Muscle of leg (tissue), 11 donors: ENCODE data around the gene CSH2. TPM values are rescaled to one million over a fixed set of nuclear protein-coding genes. Genes with fewer than 3 reads are reported as not detected.
"Not testable (repeated sequence)": the region's sequence is repeated elsewhere in the genome, so short reads cannot be mapped to it uniquely, and the experiment has no call there.

ENCODE experiments used
- DNase-seq: peaks from one replicate; pipeline ENCODE4 v3.0.0; 2013
- H3K27ac ChIP-seq: one replicate; pipeline ENCODE4 v1.5.1; 2013; ENCODE audit warnings: mild to moderate bottlenecking, low read length, control low read depth
- H3K27me3 ChIP-seq: one replicate; pipeline ENCODE4 v1.6.1; 2013; ENCODE audit warnings: low read length; ENCODE audit not compliant: control insufficient read depth, insufficient read depth
- H3K36me3 ChIP-seq: one replicate; pipeline ENCODE4 v1.6.1; 2013; ENCODE audit warnings: low read length; ENCODE audit not compliant: control insufficient read depth, insufficient read depth
- H3K4me1 ChIP-seq: one replicate; pipeline ENCODE4 v1.6.1; 2013; ENCODE audit warnings: low read length; ENCODE audit not compliant: control insufficient read depth, insufficient read depth
- H3K4me3 ChIP-seq: one replicate; pipeline ENCODE4 v1.5.1; 2013; ENCODE audit warnings: low read length, control low read depth
- H3K9me3 ChIP-seq: replicated peaks from 2 replicates; pipeline ENCODE4 v1.6.1; 2013; ENCODE audit warnings: low read depth, low read length; ENCODE audit not compliant: control insufficient read depth
- WGBS: methylation state at CpG from one replicate; pipeline ENCODE4 v1.1.5; 2013; ENCODE audit warnings: missing lambda C conversion rate; ENCODE audit not compliant: insufficient coverage; 5-methylcytosine and 5-hydroxymethylcytosine counted together
- polyA plus RNA-seq, 8 donors: library from polyadenylated mRNA; unstranded; fragments of 120-200 nt; gene quantifications; one replicate each; pipeline versions ENCODE4 v1.2.1 to v1.2.3, GENCODE V29; 2013; ENCODE audit warnings: inconsistent platforms in 1 of 8, low replicate concordance in 1 of 8; ENCODE audit not compliant: insufficient read length in 8 of 8, insufficient read depth in 1 of 8
- total RNA-seq: library from RNA; stranded (reverse); fragments of 120-200 nt; gene quantifications from one replicate; pipeline ENCODE4 v1.2.4, GENCODE V29; 2013

The CSH2 gene
- total and polyA plus RNA-seq, 9 donors = 0.31 to 10.1 (median 3.5) TPM; not detected in 1

- WGBS = 77% methylated on average over 2 of the region's 10 CpGs
- H3K36me3 ChIP-seq, H3K9me3 ChIP-seq, H3K27ac ChIP-seq, H3K4me3 ChIP-seq, H3K27me3 ChIP-seq, H3K4me1 ChIP-seq, DNase-seq: not testable (repeated sequence)
These were observed 42.3 kb upstream of the CSH2 start for GRCh38 chr17:63915753-63916152.

GRCh38 chr17:63914471-63914870 lies 41.0 kb upstream of the CSH2 start:
- no peak overlapping the region for H3K27ac ChIP-seq
- H3K4me1 ChIP-seq = no peaks in the 10 kb centered on the region
- no peaks in the 10 kb centered on the region for H3K9me3 ChIP-seq
- H3K4me3 ChIP-seq = no peak overlapping the region
- WGBS = 90% methylated on average over 7 of the region's 7 CpGs
- H3K27me3 ChIP-seq = peaks cover 4% of the 10 kb centered on the region
- H3K36me3 ChIP-seq = no peaks in the 10 kb centered on the region
- DNase-seq = no peak

- Histone ChIP-seq H3K27me3 (no peaks in the 10 kb centered on the region), H3K27ac (no peak overlapping the region), H3K4me1 (no peaks in the 10 kb centered on the region), H3K36me3 (no peaks in the 10 kb centered on the region), H3K9me3 (no peaks in the 10 kb centered on the region), H3K4me3 (no peak overlapping the region)
- DNase-seq = peak; percentile 28
- WGBS = 46% methylated on average over 5 of the region's 8 CpGs
These were observed 38.2 kb upstream of the CSH2 start for GRCh38 chr17:63911657-63912100.

GRCh38 chr17:63911041-63911635 lies 37.7 kb upstream of the CSH2 start, which contains the start of gene CSHL1:
CSHL1 (minus strand) TSS chr17:63911258; CDS start chr17:63911196, 62 bp downstream.
- Histone ChIP-seq H3K36me3 (no peaks in the 10 kb centered on the region), H3K9me3 (no peaks in the 10 kb centered on the region), H3K27me3 (no peaks in the 10 kb centered on the region), H3K27ac (no peak within 1 kb of the TSS), H3K4me1 (no peaks in the 10 kb centered on the region), H3K4me3 (no peak within 1 kb of the TSS)
- no peak for DNase-seq
- WGBS = 56% methylated on average over 13 of the region's 15 CpGs

- no peaks in the 10 kb centered on the region for H3K4me1 ChIP-seq
- H3K4me3 ChIP-seq = no peak overlapping the region
- DNase-seq = no peak
- H3K36me3 ChIP-seq = no peaks in the 10 kb centered on the region
- WGBS = 75% methylated on average over 10 of the region's 14 CpGs
- H3K9me3 ChIP-seq = no peaks in the 10 kb centered on the region
- no peaks in the 10 kb centered on the region for H3K27me3 ChIP-seq
- H3K27ac ChIP-seq = no peak overlapping the region
These were observed 36.6 kb upstream of the CSH2 start for GRCh38 chr17:63910096-63910495.

- H3K4me1 ChIP-seq, H3K27me3 ChIP-seq, H3K4me3 ChIP-seq, H3K9me3 ChIP-seq, DNase-seq, H3K36me3 ChIP-seq, H3K27ac ChIP-seq: not testable (repeated sequence)
- WGBS = 94% methylated on average over 5 of the region's 10 CpGs
These were observed 36.1 kb upstream of the CSH2 start for GRCh38 chr17:63909586-63909985.

GRCh38 chr17:63907161-63907778 lies 33.8 kb upstream of the CSH2 start:
- not testable (repeated sequence) for DNase-seq, H3K4me3 ChIP-seq, H3K36me3 ChIP-seq, H3K27me3 ChIP-seq, H3K4me1 ChIP-seq, H3K9me3 ChIP-seq, H3K27ac ChIP-seq
- WGBS = 90% methylated on average over 2 of the region's 12 CpGs

- WGBS = 90% methylated on average over 2 of the region's 8 CpGs
- not testable (repeated sequence) for H3K4me3 ChIP-seq, H3K9me3 ChIP-seq, H3K27ac ChIP-seq, H3K27me3 ChIP-seq, H3K4me1 ChIP-seq, DNase-seq, H3K36me3 ChIP-seq
These were observed 31.3 kb upstream of the CSH2 start for GRCh38 chr17:63904796-63905195.

GRCh38 chr17:63903787-63904201 lies 30.3 kb upstream of the CSH2 start:
- not testable (repeated sequence) for H3K4me3 ChIP-seq, H3K36me3 ChIP-seq, DNase-seq, H3K27ac ChIP-seq, H3K4me1 ChIP-seq, H3K27me3 ChIP-seq, H3K9me3 ChIP-seq
- WGBS = 100% methylated on average over 1 of the region's 5 CpGs

GRCh38 chr17:63901971-63902370 lies 28.5 kb upstream of the CSH2 start:
- DNase-seq, H3K4me3 ChIP-seq, H3K27ac ChIP-seq, H3K27me3 ChIP-seq, H3K9me3 ChIP-seq, H3K4me1 ChIP-seq, H3K36me3 ChIP-seq: not testable (repeated sequence)
- 60% methylated on average over 2 of the region's 2 CpGs for whole genome bisulfite sequencing
